Measurements from ENCODE around the gene MC2R.

GRCh38 chr18:13872932-13873331 is 42.4 kb downstream of the MC2R start:
- no peak for TF ChIP-seq POLR2A (IDR thresholded peaks at IDR 0.05)
- no peak for TF ChIP-seq CTCF (IDR thresholded peaks at IDR 0.05)

Data from thyroid gland (tissue), 4 donors.